GM18951 (cell line): ENCODE measurements around the gene GEMIN4.
"Not testable (repeated sequence)": the region's sequence is repeated elsewhere in the genome, so short reads cannot be mapped to it uniquely, and the experiment has no call there.

Experiments
- POLR2A ChIP-seq: IDR thresholded peaks from 4 replicates; pipeline ENCODE4 v1.6.1; 2011; ENCODE audit warnings: mild to moderate bottlenecking; ENCODE audit not compliant: insufficient read length, insufficient read depth; ENCODE audit errors: extremely low read depth
- in situ Hi-C: fragments of 300-500 bp; cut with MboI; formaldehyde crosslinking; loops from one replicate; pipeline ENCODE4 v1.12.0; 2022; ENCODE audit warnings: low sequenced_read_pairs, mixed read lengths, inconsistent platforms; ENCODE audit not compliant: unreplicated experiment

Gene GEMIN4

DNA sequence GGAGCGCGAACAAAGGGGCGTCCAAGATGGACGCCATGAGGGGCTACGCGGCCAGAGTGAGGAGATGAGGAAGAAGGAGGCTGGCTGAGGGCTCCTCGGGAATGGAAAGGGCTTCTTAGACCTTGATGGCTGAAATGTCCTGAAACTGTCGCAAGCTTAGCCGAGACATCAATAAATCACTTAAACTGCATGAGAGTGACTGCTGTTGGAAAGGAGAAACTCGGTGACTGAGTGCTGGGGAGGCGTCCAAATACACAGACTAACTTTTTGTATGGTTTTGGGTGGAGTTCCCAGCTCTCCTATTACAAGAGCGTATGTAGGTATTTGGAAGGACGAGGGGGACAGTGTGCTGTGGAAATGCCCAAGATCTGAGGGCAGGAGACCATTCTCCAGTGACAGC, 1.4 kb upstream of the GEMIN4 start:
- TF ChIP-seq POLR2A, result no peak
- in situ Hi-C loops, result no loop called here

- in situ Hi-C loops, result no loop called here
- no peak for TF ChIP-seq POLR2A
These were observed 656 bp upstream of the GEMIN4 start for GRCh38 chr17:752620-753219.

DNA sequence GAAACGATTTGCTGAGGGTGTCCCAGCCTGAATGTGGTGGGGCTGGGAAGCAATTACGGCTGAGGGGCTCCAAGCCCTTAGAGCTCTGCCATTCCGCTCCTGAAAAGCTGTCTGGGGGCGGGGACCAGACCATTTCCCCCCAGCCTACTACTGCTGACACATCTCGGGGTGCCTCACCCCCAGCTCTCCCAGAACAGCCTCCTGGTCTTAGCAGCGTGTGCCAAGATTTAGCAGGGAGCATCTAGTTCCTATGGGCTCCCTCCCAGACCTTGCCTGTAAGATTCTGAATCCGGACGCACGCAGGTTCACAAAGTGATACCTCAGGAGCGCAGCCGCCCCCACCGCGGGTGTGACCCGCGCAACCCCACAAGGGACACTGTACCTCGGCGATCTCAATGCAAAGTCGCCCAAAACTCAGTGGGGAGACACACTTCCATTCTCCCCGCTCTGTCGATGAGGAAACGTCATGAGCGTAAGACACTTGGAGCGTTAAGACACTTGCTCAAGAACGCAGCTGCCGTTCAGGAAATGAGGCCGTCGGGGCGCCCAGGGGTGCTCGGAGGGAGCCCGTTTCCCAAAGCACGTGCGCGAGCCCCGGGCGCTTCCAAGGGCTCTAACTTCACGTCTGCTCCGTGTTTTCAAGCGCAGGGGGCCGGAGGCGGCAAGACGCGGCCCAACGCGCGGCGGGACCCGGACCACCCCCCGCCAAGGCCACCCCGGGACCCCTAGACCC, 629 bp downstream of the GEMIN4 start:
- TF ChIP-seq POLR2A, result no peak
- in situ Hi-C loops, result no loop called here

- in situ Hi-C loops, result no loop called here
- no peak for TF ChIP-seq POLR2A
These were observed 1.5 kb downstream of the GEMIN4 start for GRCh38 chr17:750431-751037.

DNA sequence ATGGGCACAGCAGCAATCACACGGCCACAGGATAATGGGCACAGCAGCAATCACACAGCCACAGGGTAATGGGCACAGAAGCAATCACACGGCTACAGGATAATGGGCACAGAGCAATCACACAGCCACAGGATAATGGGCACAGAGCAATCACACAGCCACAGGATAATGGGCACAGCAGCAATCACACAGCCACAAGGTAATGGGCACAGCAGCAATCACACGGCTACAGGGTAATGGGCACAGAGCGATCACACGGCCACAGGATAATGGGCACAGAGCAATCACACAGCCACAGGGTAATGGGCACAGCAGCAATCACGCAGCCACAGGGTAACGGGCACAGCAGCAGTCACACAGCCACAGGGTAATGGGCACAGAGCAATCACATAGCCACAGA, 2.7 kb downstream of the GEMIN4 start:
- in situ Hi-C loops, result not testable (repeated sequence)

- in situ Hi-C loops, result not testable (repeated sequence)
These were observed 3.5 kb downstream of the GEMIN4 start for GRCh38 chr17:748604-749003.

GRCh38 chr17:746783-747629, 5.1 kb downstream of the GEMIN4 start:
- in situ Hi-C loops, result no loop called here
- no peak for TF ChIP-seq POLR2A

GRCh38 chr17:746181-746580, 5.9 kb downstream of the GEMIN4 start:
- in situ Hi-C loops, result no loop called here
- TF ChIP-seq POLR2A, result no peak

GRCh38 chr17:745406-745805, 6.7 kb downstream of the GEMIN4 start:
- TF ChIP-seq POLR2A, result no peak
- in situ Hi-C loops, result no loop called here

DNA sequence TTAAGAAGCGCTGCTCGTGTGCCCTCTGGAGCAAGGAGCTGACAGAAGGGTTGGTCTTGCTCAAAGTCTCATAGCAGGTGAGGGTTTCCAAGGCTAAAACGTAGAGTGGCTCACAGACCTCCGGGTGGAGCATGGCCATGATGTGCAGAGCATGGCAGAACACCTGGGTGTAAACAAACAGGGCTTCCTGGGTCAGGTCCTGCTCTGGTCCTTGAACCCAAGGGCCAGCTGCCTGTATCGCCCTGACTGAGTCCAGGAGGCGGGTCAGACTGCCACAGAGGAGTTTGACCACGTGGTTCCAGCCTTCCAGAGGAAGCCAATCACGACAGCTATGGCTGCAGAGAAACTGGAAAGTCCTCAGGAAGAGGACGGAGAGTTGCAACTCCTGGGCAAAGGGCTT, 7.1 kb downstream of the GEMIN4 start:
- TF ChIP-seq POLR2A, result no peak
- in situ Hi-C loops, result no loop called here

- in situ Hi-C loops, result no loop called here
- no peak for TF ChIP-seq POLR2A
These were observed 8.9 kb downstream of the GEMIN4 start for GRCh38 chr17:743139-743538.

GRCh38 chr17:742147-742793, 9.8 kb downstream of the GEMIN4 start:
- in situ Hi-C loops, result no loop called here
- TF ChIP-seq POLR2A, result no peak
